Measurements from ENCODE around the gene CFAP20DC. TPM values are rescaled to one million over a fixed set of nuclear protein-coding genes. Genes with fewer than 3 reads are reported as not detected.
"Not testable (repeated sequence)": the region's sequence is repeated elsewhere in the genome, so short reads cannot be mapped to it uniquely, and the experiment has no call there.

CFAP20DC gene
- total and polyA plus RNA-seq, 4 donors = 0.98 to 2.1 (median 1.5) TPM

GRCh38 chr3:58704304-58704703, 345.5 kb downstream of the CFAP20DC start:
- H3K4me3 ChIP-seq (ENCODE audit: low read depth in 1 of 3, low read length in 3 of 3); H3K9me3 ChIP-seq (ENCODE audit: control insufficient read depth in 4 of 4, low read length in 3 of 4); DNase-seq (ENCODE audit: low spot score); H3K36me3 ChIP-seq (ENCODE audit: control insufficient read depth in 4 of 4, insufficient read depth in 3 of 4, low read depth in 1 of 4, low read length in 3 of 4); H3K9ac ChIP-seq (ENCODE audit: low read depth in 1 of 2, low read length in 2 of 2); H3K27ac ChIP-seq (ENCODE audit: low read depth in 1 of 2, low read length in 2 of 2); H3K27me3 ChIP-seq (ENCODE audit: control insufficient read depth in 4 of 4, insufficient read depth in 4 of 4, low read length in 3 of 4): not testable (repeated sequence)
- H3K4me1 ChIP-seq (ENCODE audit: control insufficient read depth in 4 of 4, insufficient read depth in 4 of 4, low read length in 3 of 4) = peaks cover 0 to 15% (median 11%) of the 10 kb centered on the region in 4 donors
- 89% methylated on average over 2 of the region's 2 CpGs for WGBS

- TF ChIP-seq REST (IDR thresholded peaks at IDR 0.05) (no peak), ZBTB33 (IDR thresholded peaks at IDR 0.05) (no peak), NR2F2 (IDR thresholded peaks at IDR 0.05) (no peak), ATF3 (IDR thresholded peaks at IDR 0.05) (no peak), YY1 (IDR thresholded peaks at IDR 0.05) (no peak), JUND (IDR thresholded peaks at IDR 0.05) (no peak), TAF1 (conservative IDR thresholded peaks at IDR 0.05) (no peak), HNF4G (IDR thresholded peaks at IDR 0.05) (no peak), FOXA1 (IDR thresholded peaks at IDR 0.05) (no peak), MAX (IDR thresholded peaks at IDR 0.05) (no peak), FOXA2 (IDR thresholded peaks at IDR 0.05) (no peak), CTCF (IDR thresholded peaks at IDR 0.05; ENCODE audit: low read depth, low read length, missing input control) (no peak), RAD21 (IDR thresholded peaks at IDR 0.05) (no peak)
- H3K36me3 ChIP-seq (ENCODE audit: control insufficient read depth in 4 of 4, insufficient read depth in 3 of 4, low read depth in 1 of 4, low read length in 3 of 4) = no peaks in the 10 kb centered on the region
- H3K4me3 ChIP-seq (ENCODE audit: low read depth in 1 of 3, low read length in 3 of 3) = no peak overlapping the region
- no peaks in the 10 kb centered on the region for H3K4me1 ChIP-seq (ENCODE audit: control insufficient read depth in 4 of 4, insufficient read depth in 4 of 4, low read length in 3 of 4)
- no peak overlapping the region for H3K27ac ChIP-seq (ENCODE audit: low read depth in 1 of 2, low read length in 2 of 2)
- no peak for DNase-seq (ENCODE audit: low spot score)
- no peaks in the 10 kb centered on the region for H3K9me3 ChIP-seq (ENCODE audit: control insufficient read depth in 4 of 4, low read length in 3 of 4)
- no peaks in the 10 kb centered on the region for H3K27me3 ChIP-seq (ENCODE audit: control insufficient read depth in 4 of 4, insufficient read depth in 4 of 4, low read length in 3 of 4)
- no peak overlapping the region for H3K9ac ChIP-seq (ENCODE audit: low read depth in 1 of 2, low read length in 2 of 2)
Observed at GRCh38 chr3:58698246-58698645, 351.6 kb downstream of the CFAP20DC start.
